ENCODE data around the gene DENND1B.
"Not testable (repeated sequence)": the region's sequence is repeated elsewhere in the genome, so short reads cannot be mapped to it uniquely, and the experiment has no call there.

DNA sequence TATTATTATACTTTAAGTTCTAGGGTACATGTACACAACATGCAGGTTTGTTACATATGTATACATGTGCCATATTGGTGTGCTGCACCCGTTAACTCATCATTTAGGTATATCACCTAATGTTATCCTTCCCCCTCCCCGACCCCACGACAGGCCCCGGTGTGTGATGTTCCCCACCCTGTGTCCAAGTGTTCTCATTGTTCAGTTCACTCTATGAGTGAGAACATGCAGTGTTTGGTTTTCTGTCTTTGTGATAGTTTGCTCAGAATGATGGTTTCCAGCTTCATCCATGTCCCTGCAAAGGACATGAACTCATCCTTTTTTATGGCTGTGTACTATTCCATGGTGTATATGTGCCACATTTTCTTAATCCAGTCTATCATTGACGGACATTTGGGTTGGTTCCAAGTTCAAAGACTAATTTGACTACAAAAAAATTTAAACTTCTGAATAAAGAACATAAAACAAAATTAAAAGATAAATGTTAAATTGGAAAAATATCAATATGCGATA lies 22.6 kb downstream of the DENND1B start:
- TF ChIP-seq, protein P1, sequence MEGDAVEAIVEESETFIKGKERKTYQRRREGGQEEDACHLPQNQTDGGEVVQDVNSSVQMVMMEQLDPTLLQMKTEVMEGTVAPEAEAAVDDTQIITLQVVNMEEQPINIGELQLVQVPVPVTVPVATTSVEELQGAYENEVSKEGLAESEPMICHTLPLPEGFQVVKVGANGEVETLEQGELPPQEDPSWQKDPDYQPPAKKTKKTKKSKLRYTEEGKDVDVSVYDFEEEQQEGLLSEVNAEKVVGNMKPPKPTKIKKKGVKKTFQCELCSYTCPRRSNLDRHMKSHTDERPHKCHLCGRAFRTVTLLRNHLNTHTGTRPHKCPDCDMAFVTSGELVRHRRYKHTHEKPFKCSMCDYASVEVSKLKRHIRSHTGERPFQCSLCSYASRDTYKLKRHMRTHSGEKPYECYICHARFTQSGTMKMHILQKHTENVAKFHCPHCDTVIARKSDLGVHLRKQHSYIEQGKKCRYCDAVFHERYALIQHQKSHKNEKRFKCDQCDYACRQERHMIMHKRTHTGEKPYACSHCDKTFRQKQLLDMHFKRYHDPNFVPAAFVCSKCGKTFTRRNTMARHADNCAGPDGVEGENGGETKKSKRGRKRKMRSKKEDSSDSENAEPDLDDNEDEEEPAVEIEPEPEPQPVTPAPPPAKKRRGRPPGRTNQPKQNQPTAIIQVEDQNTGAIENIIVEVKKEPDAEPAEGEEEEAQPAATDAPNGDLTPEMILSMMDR (IDR thresholded peaks at IDR 0.05) = not testable (repeated sequence)
- TF ChIP-seq POLR2A, POLR2AphosphoS5 (IDR thresholded peaks at IDR 0.05): not testable (repeated sequence)
